CD4-positive, alpha-beta memory T cell (primary cell): Measurements from ENCODE around the gene DOCK11. TPM values are rescaled to one million over a fixed set of nuclear protein-coding genes. Genes with fewer than 3 reads are reported as not detected.
"Not testable (repeated sequence)": the region's sequence is repeated elsewhere in the genome, so short reads cannot be mapped to it uniquely, and the experiment has no call there.

Experiments
- CTCF ChIA-PET: fragments of 350-600 bp; sonication (Branson Sonifier 250); formaldehyde crosslinking; loops from one replicate; lab custom pipeline; 2021; ENCODE audit warnings: inconsistent platforms; ENCODE audit not compliant: partially characterized antibody; lab: Charles Lee
- POLR2A ChIA-PET: fragments of 350-600 bp; sonication (Branson Sonifier 250); formaldehyde crosslinking; loops from one replicate; lab custom pipeline; 2021; ENCODE audit not compliant: partially characterized antibody; lab: Charles Lee
- DNase-seq, 5 donors: peaks; one replicate each; pipeline versions ENCODE4 v3.0.0 to v3.0.0-alpha.2; 2020 to 2022; ENCODE audit warnings: mixed read lengths in 1 of 5
- H3K27ac ChIP-seq: one replicate; pipeline ENCODE4 v1.7.0; 2013; ENCODE audit warnings: low read depth, low read length
- H3K27me3 ChIP-seq: 2 replicates; pipeline ENCODE4 v1.7.0; 2013; ENCODE audit warnings: mild to moderate bottlenecking, low read length, moderate library complexity; ENCODE audit not compliant: insufficient read depth
- H3K36me3 ChIP-seq: 2 replicates; pipeline ENCODE4 v1.7.0; 2013; ENCODE audit warnings: mild to moderate bottlenecking, low read length, moderate library complexity; ENCODE audit not compliant: insufficient read depth
- H3K4me1 ChIP-seq: 2 replicates; pipeline ENCODE4 v1.7.0; 2013; ENCODE audit warnings: mild to moderate bottlenecking, low read length, moderate library complexity; ENCODE audit not compliant: insufficient read depth
- H3K4me3 ChIP-seq, 2 donors: one replicate each; pipeline ENCODE4 v1.7.0; 2013; ENCODE audit warnings: low read length in 2 of 2, mild to moderate bottlenecking in 1 of 2
- H3K9me3 ChIP-seq, 2 donors: one replicate each; pipeline ENCODE4 v1.7.0; 2013; ENCODE audit warnings: low read length in 2 of 2, control low read depth in 1 of 2; ENCODE audit not compliant: control insufficient read depth in 1 of 2
- H3K27ac Mint-ChIP-seq, 7 donors: one replicate each; pipeline ENCODE4 v1.8.0; 2020 to 2021; ENCODE audit warnings: mixed read lengths in 7 of 7, mild to moderate bottlenecking in 6 of 7, inconsistent platforms in 3 of 7, moderate library complexity in 3 of 7
- H3K27me3 Mint-ChIP-seq, 2 donors: one replicate each; pipeline ENCODE4 v1.8.0; 2020 to 2021; ENCODE audit warnings: mixed read lengths in 2 of 2
- H3K36me3 Mint-ChIP-seq, 2 donors: one replicate each; pipeline ENCODE4 v1.8.0; 2020 to 2021; ENCODE audit warnings: mixed read lengths in 2 of 2, inconsistent platforms in 1 of 2, mild to moderate bottlenecking in 1 of 2
- H3K4me1 Mint-ChIP-seq, 4 donors: one replicate each; pipeline ENCODE4 v1.8.0; 2020 to 2021; ENCODE audit warnings: mixed read lengths in 4 of 4, mild to moderate bottlenecking in 1 of 4
- H3K4me3 Mint-ChIP-seq, 8 donors: one replicate each; pipeline ENCODE4 v1.8.0; 2020 to 2021; ENCODE audit warnings: mixed read lengths in 8 of 8, mild to moderate bottlenecking in 7 of 8, moderate library complexity in 6 of 8, inconsistent platforms in 3 of 8
- H3K9me3 Mint-ChIP-seq, 8 donors: one replicate each; pipeline ENCODE4 v1.8.0; 2020 to 2021; ENCODE audit warnings: mixed read lengths in 8 of 8, mild to moderate bottlenecking in 5 of 8, inconsistent platforms in 3 of 8, moderate library complexity in 1 of 8
- intact Hi-C: fragments of 100-400 bp; cut with micrococcal nuclease; formaldehyde crosslinking; loops from one replicate; pipeline ENCODE4 v1.15.1; 2023
- polyA plus RNA-seq, 2 donors: library from polyadenylated mRNA; unstranded; fragments of 300-500 nt; fragmentation: Illumina TruSeq; gene quantifications; one replicate each; pipeline ENCODE4 v1.2.3, GENCODE V29; 2021
- total RNA-seq, 2 experiments: library from RNA; stranded (reverse); gene quantifications; one replicate each; pipeline ENCODE4 v1.2.3, GENCODE V29; 2021

The DOCK11 gene
- total and polyA plus RNA-seq, 4 experiments from 2014 or later, result 14.5 to 112 (median 75.0) TPM

GRCh38 chrX:118714521-118714920 is 218.9 kb downstream of the DOCK11 start:
- no peaks in the 10 kb centered on the region for H3K27me3 ChIP-seq
- H3K36me3 ChIP-seq, result no peaks in the 10 kb centered on the region
- no peaks in the 10 kb centered on the region for H3K4me1 ChIP-seq
- no peak overlapping the region for H3K4me3 ChIP-seq
- ChIA-PET POLR2A (no interaction called here), CTCF (no interaction called here)
- H3K4me1 Mint-ChIP-seq, result no peaks in the 10 kb centered on the region
- no peaks in the 10 kb centered on the region for H3K9me3 ChIP-seq
- H3K27me3 Mint-ChIP-seq, result no peaks in the 10 kb centered on the region
- no peak overlapping the region for H3K4me3 Mint-ChIP-seq
- no peak overlapping the region for H3K27ac ChIP-seq
- H3K9me3 Mint-ChIP-seq, result peaks cover 0 to 1% (median 0%) of the 10 kb centered on the region in 8 donors
- H3K27ac Mint-ChIP-seq, result no peak overlapping the region
- no peaks in the 10 kb centered on the region for H3K36me3 Mint-ChIP-seq
- no peak for DNase-seq
- intact Hi-C loops, result no loop called here

- POLR2A ChIA-PET, intact Hi-C loops: not testable (repeated sequence)
Measured at GRCh38 chrX:118715917-118716316, 220.3 kb downstream of the DOCK11 start.

GRCh38 chrX:118716833-118717232 is 221.2 kb downstream of the DOCK11 start:
- H3K4me3 Mint-ChIP-seq, POLR2A ChIA-PET, H3K9me3 ChIP-seq, H3K4me1 Mint-ChIP-seq, DNase-seq, H3K9me3 Mint-ChIP-seq, H3K36me3 ChIP-seq, H3K27ac ChIP-seq, H3K36me3 Mint-ChIP-seq, H3K27me3 ChIP-seq, H3K4me1 ChIP-seq, intact Hi-C loops, H3K27ac Mint-ChIP-seq, CTCF ChIA-PET, H3K4me3 ChIP-seq, H3K27me3 Mint-ChIP-seq: not testable (repeated sequence)

More at GRCh38 chrX:118715917-118716316, 220.3 kb downstream of the DOCK11 start:
- DNase-seq, H3K4me1 Mint-ChIP-seq, H3K4me1 ChIP-seq, H3K9me3 ChIP-seq, H3K36me3 Mint-ChIP-seq, H3K4me3 ChIP-seq, H3K27me3 Mint-ChIP-seq, H3K9me3 Mint-ChIP-seq, H3K36me3 ChIP-seq, H3K27ac ChIP-seq, H3K27me3 ChIP-seq, CTCF ChIA-PET: not testable (repeated sequence)
- Mint-ChIP-seq H3K4me3 (peak overlapping the region in 1 of 8 donors; percentile 3), H3K27ac (peak overlapping the region in 1 of 7 donors; percentile 29)

GRCh38 chrX:118717678-118718391 is 222.2 kb downstream of the DOCK11 start:
- ChIA-PET POLR2A (no interaction called here), CTCF (no interaction called here)
- H3K4me1 Mint-ChIP-seq, result no peaks in the 10 kb centered on the region
- no peak for DNase-seq
- H3K9me3 ChIP-seq, result no peaks in the 10 kb centered on the region
- H3K27me3 ChIP-seq, result no peaks in the 10 kb centered on the region
- H3K36me3 ChIP-seq, result no peaks in the 10 kb centered on the region
- no peak overlapping the region for H3K4me3 Mint-ChIP-seq
- H3K27me3 Mint-ChIP-seq, result peaks cover 0 to 4% of the 10 kb centered on the region in 2 donors
- no peak overlapping the region for H3K4me3 ChIP-seq
- no peaks in the 10 kb centered on the region for H3K36me3 Mint-ChIP-seq
- intact Hi-C loops, result no loop called here
- no peak overlapping the region for H3K27ac Mint-ChIP-seq
- no peak overlapping the region for H3K27ac ChIP-seq
- no peaks in the 10 kb centered on the region for H3K4me1 ChIP-seq
- H3K9me3 Mint-ChIP-seq, result peaks cover 0 to 1% (median 0%) of the 10 kb centered on the region in 8 donors

GRCh38 chrX:118718737-118719136 is 223.1 kb downstream of the DOCK11 start:
- ChIA-PET CTCF (no interaction called here), POLR2A (no interaction called here)
- no peak overlapping the region for H3K27ac Mint-ChIP-seq
- Histone ChIP-seq H3K27me3 (no peaks in the 10 kb centered on the region), H3K4me3 (no peak overlapping the region), H3K4me1 (no peaks in the 10 kb centered on the region), H3K36me3 (no peaks in the 10 kb centered on the region), H3K27ac (no peak overlapping the region), H3K9me3 (no peaks in the 10 kb centered on the region)
- intact Hi-C loops, result no loop called here
- H3K4me3 Mint-ChIP-seq, result no peak overlapping the region
- H3K9me3 Mint-ChIP-seq, result peaks cover 0 to 1% (median 0%) of the 10 kb centered on the region in 8 donors
- peaks cover 0 to 8% of the 10 kb centered on the region in 2 donors for H3K27me3 Mint-ChIP-seq
- no peaks in the 10 kb centered on the region for H3K4me1 Mint-ChIP-seq
- H3K36me3 Mint-ChIP-seq, result no peaks in the 10 kb centered on the region
- no peak for DNase-seq

GRCh38 chrX:118720058-118720707 is 224.6 kb downstream of the DOCK11 start:
- Histone ChIP-seq H3K4me1 (no peaks in the 10 kb centered on the region), H3K36me3 (no peaks in the 10 kb centered on the region), H3K27ac (no peak overlapping the region), H3K27me3 (no peaks in the 10 kb centered on the region), H3K9me3 (no peaks in the 10 kb centered on the region), H3K4me3 (no peak overlapping the region)
- Mint-ChIP-seq H3K27me3 (peaks cover under 1 to 11% of the 10 kb centered on the region in 2 donors), H3K4me3 (no peak overlapping the region), H3K4me1 (no peaks in the 10 kb centered on the region), H3K36me3 (no peaks in the 10 kb centered on the region), H3K27ac (no peak overlapping the region), H3K9me3 (peaks cover 0 to 1% (median 0%) of the 10 kb centered on the region in 8 donors)
- no peak for DNase-seq
- intact Hi-C loops, result no loop called here
- ChIA-PET POLR2A (no interaction called here), CTCF (no interaction called here)

- H3K27ac ChIP-seq, result no peak overlapping the region
- no peak for DNase-seq
- H3K36me3 ChIP-seq, result no peaks in the 10 kb centered on the region
- Mint-ChIP-seq H3K27ac (no peak overlapping the region), H3K36me3 (no peaks in the 10 kb centered on the region), H3K4me3 (no peak overlapping the region), H3K9me3 (peaks cover 0 to 1% (median 0%) of the 10 kb centered on the region in 8 donors), H3K27me3 (peaks cover 4 to 14% of the 10 kb centered on the region in 2 donors), H3K4me1 (peaks cover 1 to 8% (median 3%) of the 10 kb centered on the region in 4 donors)
- no peaks in the 10 kb centered on the region for H3K9me3 ChIP-seq
- H3K4me1 ChIP-seq, result no peaks in the 10 kb centered on the region
- no peaks in the 10 kb centered on the region for H3K27me3 ChIP-seq
- CTCF ChIA-PET, result no interaction called here
- H3K4me3 ChIP-seq, result no peak overlapping the region
- intact Hi-C loops, result no loop called here
- POLR2A ChIA-PET, result no interaction called here
Measured at GRCh38 chrX:118723376-118723775, 227.8 kb downstream of the DOCK11 start.
